Panc1 (cell line): ENCODE results near the gene DEDD2. TPM values are rescaled to one million over a fixed set of nuclear protein-coding genes. Genes with fewer than 3 reads are reported as not detected.

Source experiments
- ATAC-seq: fragments of 200-7000 bp; cut with Tn5 transposase; 2 replicates; pipeline ENCODE4 v1.9.1; 2020; ENCODE audit warnings: mild to moderate bottlenecking, moderate library complexity
- BruUV-seq: library from RNA; stranded (reverse); fragments of 400-500 nt; replicated peaks from 2 replicates; lab custom pipeline; 2021; lab: Mats Ljungman, UMichigan
- CTCF ChIA-PET: fragments of 300-600 bp; sonication (Branson Sonifier 250); formaldehyde crosslinking; loops from one replicate; lab custom pipeline; 2022; ENCODE audit warnings: antibody characterized with exemption; lab: Charles Lee
- POLR2A ChIA-PET: fragments of 300-600 bp; sonication (Branson Sonifier 250); formaldehyde crosslinking; loops from one replicate; lab custom pipeline; 2022; ENCODE audit warnings: antibody characterized with exemption; lab: Charles Lee
- DNase-seq: peaks from one replicate; pipeline ENCODE4 v3.0.0-alpha.2; 2010; ENCODE audit warnings: low read depth, low spot score
- H3K27ac ChIP-seq: 2 replicates; pipeline ENCODE4 v1.5.1; 2011; ENCODE audit warnings: mild to moderate bottlenecking, low read length, inconsistent platforms
- H3K27me3 ChIP-seq: fragments of 200-500 bp; sonication (Bioruptor generic); 2 replicates; pipeline ENCODE4 v1.6.0; 2014; ENCODE audit warnings: low read length, inconsistent platforms; ENCODE audit not compliant: control insufficient read depth, insufficient read depth
- H3K36me3 ChIP-seq: fragments of 200-500 bp; sonication (Bioruptor generic); 2 replicates; pipeline ENCODE4 v1.5.1; 2014; ENCODE audit warnings: inconsistent platforms, mild to moderate bottlenecking, low read length, moderate library complexity; ENCODE audit not compliant: control insufficient read depth, insufficient read depth
- H3K4me1 ChIP-seq: 2 replicates; pipeline ENCODE4 v1.5.1; 2011; ENCODE audit warnings: inconsistent platforms, mild to moderate bottlenecking, low read length, moderate library complexity; ENCODE audit not compliant: control insufficient read depth, insufficient read depth
- H3K4me3 ChIP-seq, 2 experiments: 2 replicates each; pipeline ENCODE4 v1.5.1; 2011 to 2012; ENCODE audit warnings: low read depth in 2 of 2, low read length in 2 of 2, mild to moderate bottlenecking in 2 of 2, inconsistent platforms in 1 of 2, moderate library complexity in 1 of 2
- H3K9me3 ChIP-seq: fragments of 200-500 bp; sonication (Bioruptor generic); 2 replicates; pipeline ENCODE4 v1.5.1; 2014; ENCODE audit warnings: low read depth, mild to moderate bottlenecking, inconsistent platforms, low read length, moderate library complexity; ENCODE audit not compliant: control insufficient read depth, insufficient read depth
- POLR2AphosphoS5 ChIP-seq: IDR thresholded peaks from 2 replicates; pipeline ENCODE4 v1.6.1; 2012; ENCODE audit warnings: mild to moderate bottlenecking, low read depth, low read length, moderate library complexity
- SIN3A ChIP-seq: IDR thresholded peaks from 2 replicates; pipeline ENCODE4 v1.6.1; 2012; ENCODE audit warnings: low read depth, mild to moderate bottlenecking, low read length, moderate library complexity, borderline replicate concordance; ENCODE audit not compliant: insufficient read depth
- TCF7L2 ChIP-seq: IDR thresholded peaks from 2 replicates; pipeline ENCODE4 v1.6.1; 2011; ENCODE audit warnings: mild to moderate bottlenecking, low read depth, low read length, inconsistent platforms
- in situ Hi-C: cut with HindIII; loops from 2 replicates; pipeline ENCODE4 v1.10.0; 2016; ENCODE audit warnings: low sequenced_read_pairs, low pct_unique_long_range_greater_than_20kb
- intact Hi-C: fragments of 100-400 bp; cut with micrococcal nuclease; formaldehyde crosslinking; loops from one replicate; pipeline ENCODE4 v1.10.0; 2022; ENCODE audit not compliant: unreplicated experiment
- total RNA-seq: library from RNA; stranded (reverse); gene quantifications from one replicate; pipeline ENCODE4 v1.2.1, GENCODE V29; 2021; ENCODE audit not compliant: unreplicated experiment
- TF ChIP-seq, protein P1 (sequence below): fragments of 450-650 bp; IDR thresholded peaks from 2 replicates; pipeline ENCODE4 v1.5.1; 2017; ENCODE audit warnings: mild to moderate bottlenecking
- TF ChIP-seq, protein P2 (sequence below), 2 experiments: IDR thresholded peaks; 2 replicates each; pipeline ENCODE4 v1.6.1; 2011 to 2012; ENCODE audit warnings: low read depth in 2 of 2, control low read depth in 1 of 2, low read length in 1 of 2, mild to moderate bottlenecking in 1 of 2, moderate library complexity in 1 of 2; ENCODE audit not compliant: insufficient read depth in 1 of 2

DEDD2 gene
- total RNA-seq, 1 experiment from 2014 or later, result 13.2 TPM

- in situ Hi-C loops (no loop called here), intact Hi-C loops (loop anchor here (5.0 kb wide), 1 partner anchor 33 kb away; no protein-coding TSS in a partner anchor)
- no peaks in the 10 kb centered on the region for H3K27me3 ChIP-seq
- no peaks in the 10 kb centered on the region for H3K9me3 ChIP-seq
- H3K4me3 ChIP-seq, result no peak overlapping the region
- ChIA-PET POLR2A (no interaction called here), CTCF (no interaction called here)
- TF ChIP-seq SIN3A (no peak), TCF7L2 (no peak)
- TF ChIP-seq, protein P1, sequence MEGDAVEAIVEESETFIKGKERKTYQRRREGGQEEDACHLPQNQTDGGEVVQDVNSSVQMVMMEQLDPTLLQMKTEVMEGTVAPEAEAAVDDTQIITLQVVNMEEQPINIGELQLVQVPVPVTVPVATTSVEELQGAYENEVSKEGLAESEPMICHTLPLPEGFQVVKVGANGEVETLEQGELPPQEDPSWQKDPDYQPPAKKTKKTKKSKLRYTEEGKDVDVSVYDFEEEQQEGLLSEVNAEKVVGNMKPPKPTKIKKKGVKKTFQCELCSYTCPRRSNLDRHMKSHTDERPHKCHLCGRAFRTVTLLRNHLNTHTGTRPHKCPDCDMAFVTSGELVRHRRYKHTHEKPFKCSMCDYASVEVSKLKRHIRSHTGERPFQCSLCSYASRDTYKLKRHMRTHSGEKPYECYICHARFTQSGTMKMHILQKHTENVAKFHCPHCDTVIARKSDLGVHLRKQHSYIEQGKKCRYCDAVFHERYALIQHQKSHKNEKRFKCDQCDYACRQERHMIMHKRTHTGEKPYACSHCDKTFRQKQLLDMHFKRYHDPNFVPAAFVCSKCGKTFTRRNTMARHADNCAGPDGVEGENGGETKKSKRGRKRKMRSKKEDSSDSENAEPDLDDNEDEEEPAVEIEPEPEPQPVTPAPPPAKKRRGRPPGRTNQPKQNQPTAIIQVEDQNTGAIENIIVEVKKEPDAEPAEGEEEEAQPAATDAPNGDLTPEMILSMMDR, result no peak
- TF ChIP-seq, protein P2, sequence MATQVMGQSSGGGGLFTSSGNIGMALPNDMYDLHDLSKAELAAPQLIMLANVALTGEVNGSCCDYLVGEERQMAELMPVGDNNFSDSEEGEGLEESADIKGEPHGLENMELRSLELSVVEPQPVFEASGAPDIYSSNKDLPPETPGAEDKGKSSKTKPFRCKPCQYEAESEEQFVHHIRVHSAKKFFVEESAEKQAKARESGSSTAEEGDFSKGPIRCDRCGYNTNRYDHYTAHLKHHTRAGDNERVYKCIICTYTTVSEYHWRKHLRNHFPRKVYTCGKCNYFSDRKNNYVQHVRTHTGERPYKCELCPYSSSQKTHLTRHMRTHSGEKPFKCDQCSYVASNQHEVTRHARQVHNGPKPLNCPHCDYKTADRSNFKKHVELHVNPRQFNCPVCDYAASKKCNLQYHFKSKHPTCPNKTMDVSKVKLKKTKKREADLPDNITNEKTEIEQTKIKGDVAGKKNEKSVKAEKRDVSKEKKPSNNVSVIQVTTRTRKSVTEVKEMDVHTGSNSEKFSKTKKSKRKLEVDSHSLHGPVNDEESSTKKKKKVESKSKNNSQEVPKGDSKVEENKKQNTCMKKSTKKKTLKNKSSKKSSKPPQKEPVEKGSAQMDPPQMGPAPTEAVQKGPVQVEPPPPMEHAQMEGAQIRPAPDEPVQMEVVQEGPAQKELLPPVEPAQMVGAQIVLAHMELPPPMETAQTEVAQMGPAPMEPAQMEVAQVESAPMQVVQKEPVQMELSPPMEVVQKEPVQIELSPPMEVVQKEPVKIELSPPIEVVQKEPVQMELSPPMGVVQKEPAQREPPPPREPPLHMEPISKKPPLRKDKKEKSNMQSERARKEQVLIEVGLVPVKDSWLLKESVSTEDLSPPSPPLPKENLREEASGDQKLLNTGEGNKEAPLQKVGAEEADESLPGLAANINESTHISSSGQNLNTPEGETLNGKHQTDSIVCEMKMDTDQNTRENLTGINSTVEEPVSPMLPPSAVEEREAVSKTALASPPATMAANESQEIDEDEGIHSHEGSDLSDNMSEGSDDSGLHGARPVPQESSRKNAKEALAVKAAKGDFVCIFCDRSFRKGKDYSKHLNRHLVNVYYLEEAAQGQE (IDR thresholded peaks at IDR 0.05; ENCODE audit: insufficient read depth in 1 of 2, low read depth in 2 of 2, low read length in 1 of 2), result no peak
- no peaks in the 10 kb centered on the region; the same call in 1 of the 2 replicates for H3K36me3 ChIP-seq
- no TSS peak for BruUV-seq
- 0 out of 2 replicates have a peak overlapping the region, but pooled peaks have one; percentile 17 for H3K27ac ChIP-seq
- no peak for DNase-seq
- ATAC-seq, result no peak
- peaks cover 38% of the 10 kb centered on the region for H3K4me1 ChIP-seq
These were observed 32.3 kb upstream of the DEDD2 start for GRCh38 chr19:42249769-42250168.

DNA sequence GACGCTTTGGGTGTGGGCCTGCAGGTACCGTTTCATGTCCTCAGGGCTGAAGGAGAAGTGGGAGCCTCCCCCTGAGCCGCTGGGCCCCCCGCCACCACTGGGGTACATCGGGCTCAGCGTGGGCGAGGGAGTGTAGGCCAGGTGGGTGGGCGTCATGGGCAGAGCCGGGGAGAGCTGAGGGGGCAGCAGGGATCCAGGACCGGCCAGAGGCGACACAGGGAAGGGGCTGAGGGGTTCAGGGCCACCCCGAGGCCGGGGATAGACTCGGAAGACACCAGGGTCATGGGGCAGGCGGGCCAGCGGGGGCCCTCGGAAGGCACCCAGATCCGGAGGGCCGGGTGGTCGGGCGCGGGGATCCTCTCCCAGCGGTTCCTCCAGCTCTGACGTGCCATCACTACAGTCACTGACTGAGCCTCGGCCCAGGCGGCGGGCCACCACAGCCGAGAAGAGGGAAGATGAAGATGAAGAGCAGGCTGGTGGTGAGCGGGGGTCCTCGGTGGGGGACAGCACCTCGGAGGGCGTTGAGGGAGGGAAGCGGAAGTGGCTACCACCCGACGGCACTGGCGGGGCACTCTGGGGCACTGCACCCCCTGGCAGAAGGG is 31.8 kb upstream of the DEDD2 start:
- intact Hi-C loops, result loop anchor here (5.0 kb wide), 1 partner anchor 33 kb away; no protein-coding TSS in a partner anchor
- Histone ChIP-seq H3K36me3 (no peaks in the 10 kb centered on the region), H3K27me3 (no peaks in the 10 kb centered on the region), H3K9me3 (no peaks in the 10 kb centered on the region), H3K4me3 (no peak overlapping the region), H3K4me1 (peaks cover 38% of the 10 kb centered on the region), H3K27ac (no peak overlapping the region)
- TF ChIP-seq SIN3A (no peak), POLR2AphosphoS5 (no peak), TCF7L2 (no peak)
- TF ChIP-seq, protein P2 (IDR thresholded peaks at IDR 0.05; ENCODE audit: insufficient read depth in 1 of 2, low read depth in 2 of 2, low read length in 1 of 2), result no peak
- TF ChIP-seq, protein P1, result no peak
- no TSS peak for BruUV-seq
- DNase-seq (no peak), ATAC-seq (no peak)
- ChIA-PET POLR2A (interaction anchor here (0.6 kb wide), 1 partner anchor 47 kb away, joined by 6 read pairs; no protein-coding TSS in a partner anchor), CTCF (no interaction called here)
- in situ Hi-C loops, result no loop called here
